Measurements from ENCODE around the gene NCK2.

NCK2 gene

GRCh38 chr2:105792561-105792960 lies 47.8 kb downstream of the NCK2 start:
- Histone ChIP-seq H3K9me2 (replicated peaks; ENCODE audit: control insufficient read depth, low read length) (no peaks in the 10 kb centered on the region), H3K4me2 (ENCODE audit: low read length) (no peak overlapping the region), H3K27ac (ENCODE audit: low read depth, low read length) (no peak overlapping the region), H3K79me2 (ENCODE audit: control insufficient read depth, low read length) (peaks cover 80% of the 10 kb centered on the region), H3K9me3 (ENCODE audit: control insufficient read depth, insufficient read depth, low read length) (no peaks in the 10 kb centered on the region), H3K36me3 (ENCODE audit: control insufficient read depth, low read length) (no peaks in the 10 kb centered on the region; the same call in 1 of the 2 replicates), H4K20me1 (ENCODE audit: control insufficient read depth, insufficient read depth, low read depth, low read length) (no peaks in the 10 kb centered on the region), H3K4me3 (ENCODE audit: low read length) (no peak overlapping the region), H3K4me1 (ENCODE audit: control insufficient read depth, low read length) (peaks cover 63% of the 10 kb centered on the region), H3K27me3 (ENCODE audit: control insufficient read depth, low read length) (no peaks in the 10 kb centered on the region), H3F3A (ENCODE audit: control insufficient read depth, insufficient read depth) (peaks cover 19% of the 10 kb centered on the region)
- TF ChIP-seq CTCF (IDR thresholded peaks at IDR 0.05; ENCODE audit: low read depth, low read length, poor library complexity, severe bottlenecking) = no peak
- no peak for TF ChIP-seq EZH2phosphoT487 (IDR thresholded peaks at IDR 0.05; ENCODE audit: borderline replicate concordance, low read length)

- H3K79me2 ChIP-seq (ENCODE audit: control insufficient read depth, low read length) = peaks cover 86% of the 10 kb centered on the region
- no peak overlapping the region for H3K4me2 ChIP-seq (ENCODE audit: low read length)
- peaks cover 63% of the 10 kb centered on the region for H3K4me1 ChIP-seq (ENCODE audit: control insufficient read depth, low read length)
Measured at GRCh38 chr2:105793196-105793975, 48.7 kb downstream of the NCK2 start.

GRCh38 chr2:105794926-105795574 lies 50.3 kb downstream of the NCK2 start:
- Histone ChIP-seq H3K9me3 (ENCODE audit: control insufficient read depth, insufficient read depth, low read length) (no peaks in the 10 kb centered on the region), H3K9me2 (replicated peaks; ENCODE audit: control insufficient read depth, low read length) (no peaks in the 10 kb centered on the region), H3K36me3 (ENCODE audit: control insufficient read depth, low read length) (no peaks in the 10 kb centered on the region; the same call in 1 of the 2 replicates), H3K4me3 (ENCODE audit: low read length) (peak overlapping the region; percentile 69), H3K27ac (ENCODE audit: low read depth, low read length) (peak overlapping the region; percentile 94), H3K4me1 (ENCODE audit: control insufficient read depth, low read length) (peaks cover 63% of the 10 kb centered on the region), H3K4me2 (ENCODE audit: low read length) (peak overlapping the region; percentile 94), H3K27me3 (ENCODE audit: control insufficient read depth, low read length) (no peaks in the 10 kb centered on the region), H3K79me2 (ENCODE audit: control insufficient read depth, low read length) (peaks cover 89% of the 10 kb centered on the region), H4K20me1 (ENCODE audit: control insufficient read depth, insufficient read depth, low read depth, low read length) (no peaks in the 10 kb centered on the region), H3F3A (ENCODE audit: control insufficient read depth, insufficient read depth) (peaks cover 26% of the 10 kb centered on the region)
- TF ChIP-seq EZH2phosphoT487 (IDR thresholded peaks at IDR 0.05; ENCODE audit: borderline replicate concordance, low read length) (no peak), CTCF (IDR thresholded peaks at IDR 0.05; ENCODE audit: low read depth, low read length, poor library complexity, severe bottlenecking) (no peak)

More at GRCh38 chr2:105793196-105793975, 48.7 kb downstream of the NCK2 start:
- Histone ChIP-seq H3F3A (ENCODE audit: control insufficient read depth, insufficient read depth) (peaks cover 26% of the 10 kb centered on the region), H3K9me2 (replicated peaks; ENCODE audit: control insufficient read depth, low read length) (no peaks in the 10 kb centered on the region), H4K20me1 (ENCODE audit: control insufficient read depth, insufficient read depth, low read depth, low read length) (no peaks in the 10 kb centered on the region), H3K27me3 (ENCODE audit: control insufficient read depth, low read length) (no peaks in the 10 kb centered on the region), H3K4me3 (ENCODE audit: low read length) (no peak overlapping the region), H3K36me3 (ENCODE audit: control insufficient read depth, low read length) (no peaks in the 10 kb centered on the region; the same call in 1 of the 2 replicates), H3K9me3 (ENCODE audit: control insufficient read depth, insufficient read depth, low read length) (no peaks in the 10 kb centered on the region), H3K27ac (ENCODE audit: low read depth, low read length) (no peak overlapping the region)
- TF ChIP-seq EZH2phosphoT487 (IDR thresholded peaks at IDR 0.05; ENCODE audit: borderline replicate concordance, low read length) (no peak), CTCF (IDR thresholded peaks at IDR 0.05; ENCODE audit: low read depth, low read length, poor library complexity, severe bottlenecking) (no peak)

All from DOHH2 (cell line).